GM12891 (cell line): ENCODE data around the gene WDR64.

Experiments used
- DNase-seq: peaks from one replicate; pipeline ENCODE4 v3.0.0; 2011; ENCODE audit warnings: low spot score; ENCODE audit not compliant: insufficient read length
- FAIRE-seq: peaks from 2 replicates; lab custom pipeline; 2011; peaks lifted over from hg19 to GRCh38; lab: Jason Lieb, UNC
- PAX5 ChIP-seq: IDR thresholded peaks from 2 replicates; pipeline ENCODE4 v1.6.1; 2011; ENCODE audit warnings: low read length, moderate library complexity, mild to moderate bottlenecking; ENCODE audit not compliant: insufficient read depth, severe bottlenecking
- POLR2A ChIP-seq: IDR thresholded peaks from 2 replicates; pipeline ENCODE4 v1.6.1; 2011; ENCODE audit warnings: low read depth, low read length, control low read depth
- POLR2AphosphoS5 ChIP-seq: IDR thresholded peaks from 2 replicates; pipeline ENCODE4 v1.6.1; 2011; ENCODE audit warnings: low read depth, low read length, control low read depth
- POU2F2 ChIP-seq: IDR thresholded peaks from 2 replicates; pipeline ENCODE4 v1.6.1; 2011; ENCODE audit warnings: low read depth, mild to moderate bottlenecking, control low read depth, low read length, moderate library complexity
- SPI1 ChIP-seq: IDR thresholded peaks from 2 replicates; pipeline ENCODE4 v1.6.1; 2011; ENCODE audit warnings: low read depth, low read length, control low read depth
- TAF1 ChIP-seq: IDR thresholded peaks from 2 replicates; pipeline ENCODE4 v1.6.1; 2011; ENCODE audit warnings: low read depth, low read length, control low read depth

The WDR64 gene

DNA sequence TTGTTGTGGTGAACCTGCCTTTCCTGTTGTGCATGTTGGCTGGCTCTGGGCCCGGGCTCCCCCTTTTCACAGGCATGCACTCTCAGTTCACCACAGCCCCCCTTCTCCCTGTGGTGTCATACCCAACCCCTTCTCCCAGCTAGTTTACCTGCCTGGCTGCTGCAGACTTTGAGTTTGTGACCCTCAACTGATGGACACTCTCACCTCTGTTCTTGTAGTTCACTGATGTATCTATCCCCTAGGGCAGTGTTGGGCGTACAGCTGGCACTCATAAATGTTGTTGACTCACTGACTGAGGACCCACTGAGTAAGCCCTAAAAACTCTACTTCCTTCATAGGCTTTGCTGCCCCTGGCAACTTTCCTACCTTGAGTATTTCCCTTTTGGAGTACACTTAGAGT is 54.9 kb downstream of the WDR64 start:
- FAIRE-seq (no peak), DNase-seq (no peak)
- no peak for TF ChIP-seq SPI1
- TF ChIP-seq POLR2A: no peak

DNA sequence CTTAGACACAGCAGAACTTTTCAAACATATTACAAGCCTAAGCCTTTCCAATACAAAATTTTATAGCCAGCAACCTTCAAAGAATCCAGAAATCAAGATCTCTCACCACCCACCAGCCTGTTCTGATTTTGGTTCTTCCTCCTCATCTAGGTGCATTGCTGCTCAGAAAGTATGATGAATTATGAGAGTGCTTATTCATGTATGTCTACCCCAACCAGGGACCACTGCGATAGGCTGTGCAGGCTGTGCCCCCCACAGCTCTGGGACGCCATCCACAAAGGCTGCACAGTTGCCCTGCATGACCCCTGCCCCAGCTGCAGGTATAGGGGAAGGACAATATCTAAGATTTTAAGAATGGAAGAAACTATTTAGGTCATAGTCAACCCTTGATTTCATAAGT is 55.4 kb downstream of the WDR64 start:
- no peak for FAIRE-seq
- DNase-seq: no peak
- TF ChIP-seq PAX5: no peak

DNA sequence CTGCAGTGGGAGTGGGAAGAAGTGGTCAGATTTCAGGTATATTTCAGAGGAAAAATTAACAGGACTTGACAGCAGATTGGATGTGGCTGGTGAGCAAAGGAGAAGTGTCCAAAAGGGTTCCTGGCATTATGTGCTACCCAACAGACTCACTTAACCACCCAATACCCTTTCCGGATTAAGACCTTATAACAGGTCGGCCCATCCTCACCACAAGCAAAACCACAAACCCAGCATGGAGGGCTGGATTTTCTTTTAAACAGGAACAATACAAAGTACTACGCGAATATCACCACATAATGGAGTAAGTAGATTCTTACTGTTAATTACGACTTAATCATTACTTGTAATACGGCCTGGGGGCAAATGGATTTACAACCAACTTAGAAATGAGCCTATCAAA is 59.2 kb downstream of the WDR64 start:
- TF ChIP-seq POLR2AphosphoS5 (no peak), POU2F2 (no peak), TAF1 (no peak), POLR2A (no peak), PAX5 (no peak), SPI1 (no peak)
- DNase-seq (no peak), FAIRE-seq (no peak)

DNA sequence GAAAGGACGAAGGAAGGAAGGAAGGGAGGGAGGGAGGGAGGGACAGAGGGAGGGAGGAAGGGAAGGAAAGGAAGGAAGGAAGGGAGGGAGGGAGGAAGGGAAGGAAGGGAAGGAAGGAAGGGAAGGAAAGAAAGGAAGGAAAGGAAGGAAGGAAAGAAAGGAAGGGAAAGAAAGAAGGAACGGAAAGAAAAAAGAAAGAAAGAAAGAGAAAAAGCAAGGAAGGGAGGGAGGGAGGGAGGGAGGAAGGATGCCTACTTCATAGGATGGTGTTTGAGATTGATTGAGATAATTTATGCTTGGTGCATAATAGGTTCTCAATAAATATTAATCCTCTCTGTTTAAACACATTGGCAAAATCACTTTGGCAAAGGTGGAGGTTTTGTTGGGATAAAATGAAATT is 61.2 kb downstream of the WDR64 start:
- no peak for FAIRE-seq
- DNase-seq: no peak
- no peak for TF ChIP-seq TAF1
- TF ChIP-seq PAX5: no peak
- no peak for TF ChIP-seq POU2F2
- no peak for TF ChIP-seq POLR2AphosphoS5
- no peak for TF ChIP-seq SPI1
- TF ChIP-seq POLR2A: no peak

DNA sequence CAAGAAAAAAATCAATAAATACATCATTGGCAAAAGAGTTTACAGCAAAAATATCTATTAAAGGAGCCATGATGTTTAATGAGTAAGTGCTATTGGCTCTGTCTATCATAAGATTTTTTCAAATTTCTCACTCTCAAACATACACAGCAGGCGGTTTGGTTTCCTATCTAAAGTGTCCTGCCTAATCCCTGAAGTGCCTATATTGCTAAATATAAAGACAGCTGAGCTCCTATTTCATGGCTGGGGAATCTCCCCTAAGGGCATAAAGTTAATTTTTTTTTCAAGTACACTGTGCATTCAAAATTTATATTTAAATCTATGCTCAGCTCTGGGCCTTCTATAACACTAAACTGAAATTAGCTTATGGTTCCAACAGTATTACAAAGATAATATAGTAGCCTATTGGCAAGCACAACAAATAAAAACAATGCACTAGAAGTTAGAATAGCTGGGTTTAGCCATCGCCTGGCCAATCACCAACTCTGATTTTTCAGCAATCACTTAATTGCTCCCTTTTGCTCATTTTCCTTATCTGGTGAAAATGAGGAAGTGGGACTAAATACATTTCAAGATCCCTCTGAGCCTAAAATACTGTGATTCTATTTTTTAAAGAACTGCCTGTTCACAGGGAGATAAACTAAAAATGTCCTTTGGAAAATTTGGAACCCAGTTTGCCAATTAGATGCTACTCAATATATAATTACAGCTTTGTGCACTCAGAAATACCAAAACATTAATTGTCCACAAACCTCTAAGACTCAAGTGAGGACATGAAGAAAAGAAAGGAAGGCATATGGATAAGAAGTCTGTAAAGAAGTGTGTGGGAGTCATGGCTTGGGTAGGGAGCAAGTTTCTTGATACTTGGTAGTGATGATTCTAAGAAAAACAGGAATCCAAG is 62.5 kb downstream of the WDR64 start:
- FAIRE-seq: no peak
- DNase-seq: no peak
- TF ChIP-seq SPI1 (peak; percentile 86), POLR2A (no peak)

DNA sequence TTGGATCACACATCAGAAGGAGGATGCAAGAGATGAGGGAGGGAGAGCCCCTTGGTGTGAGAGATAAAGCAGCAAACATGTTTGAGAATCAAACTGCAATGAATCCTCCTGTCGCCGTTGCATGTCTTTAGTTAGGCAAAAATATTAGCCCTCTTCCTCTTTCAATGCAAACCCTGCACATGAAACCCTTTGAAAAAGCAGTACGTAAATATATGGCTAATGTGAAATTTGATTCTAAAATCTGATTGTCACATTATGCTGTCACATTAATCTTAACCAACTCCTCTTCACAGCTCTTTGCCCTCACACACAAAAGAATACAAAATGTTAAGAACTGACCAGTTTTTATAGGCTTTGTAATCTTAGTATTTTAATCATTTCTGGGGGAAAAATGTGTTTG is 63.4 kb downstream of the WDR64 start:
- no peak for DNase-seq
- FAIRE-seq: no peak
- TF ChIP-seq POLR2A (no peak), TAF1 (no peak), PAX5 (no peak), POU2F2 (no peak), SPI1 (no peak), POLR2AphosphoS5 (no peak)

DNA sequence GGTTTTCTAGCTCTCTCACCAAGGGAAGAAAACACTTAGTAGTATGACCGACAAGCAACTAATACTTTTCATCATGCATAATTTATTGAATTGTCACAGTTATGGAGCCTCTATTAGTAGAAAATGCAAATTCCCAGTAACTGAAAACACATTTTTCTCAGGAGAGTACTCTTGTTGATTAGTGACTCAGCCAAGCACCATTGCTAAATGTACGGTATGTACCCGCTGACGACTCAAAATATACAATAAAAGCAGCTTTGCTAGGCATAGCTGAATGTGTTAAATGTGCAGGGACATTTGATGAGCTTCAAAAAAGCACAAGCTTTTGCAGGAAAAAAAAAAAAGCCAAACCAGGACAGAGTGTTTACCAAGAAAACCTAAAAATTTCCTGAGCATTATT is 63.9 kb downstream of the WDR64 start:
- no peak for TF ChIP-seq SPI1
- no peak for TF ChIP-seq POLR2AphosphoS5
- TF ChIP-seq POU2F2: no peak
- TF ChIP-seq TAF1: no peak
- TF ChIP-seq PAX5: no peak
- no peak for TF ChIP-seq POLR2A
- FAIRE-seq (no peak), DNase-seq (no peak)

DNA sequence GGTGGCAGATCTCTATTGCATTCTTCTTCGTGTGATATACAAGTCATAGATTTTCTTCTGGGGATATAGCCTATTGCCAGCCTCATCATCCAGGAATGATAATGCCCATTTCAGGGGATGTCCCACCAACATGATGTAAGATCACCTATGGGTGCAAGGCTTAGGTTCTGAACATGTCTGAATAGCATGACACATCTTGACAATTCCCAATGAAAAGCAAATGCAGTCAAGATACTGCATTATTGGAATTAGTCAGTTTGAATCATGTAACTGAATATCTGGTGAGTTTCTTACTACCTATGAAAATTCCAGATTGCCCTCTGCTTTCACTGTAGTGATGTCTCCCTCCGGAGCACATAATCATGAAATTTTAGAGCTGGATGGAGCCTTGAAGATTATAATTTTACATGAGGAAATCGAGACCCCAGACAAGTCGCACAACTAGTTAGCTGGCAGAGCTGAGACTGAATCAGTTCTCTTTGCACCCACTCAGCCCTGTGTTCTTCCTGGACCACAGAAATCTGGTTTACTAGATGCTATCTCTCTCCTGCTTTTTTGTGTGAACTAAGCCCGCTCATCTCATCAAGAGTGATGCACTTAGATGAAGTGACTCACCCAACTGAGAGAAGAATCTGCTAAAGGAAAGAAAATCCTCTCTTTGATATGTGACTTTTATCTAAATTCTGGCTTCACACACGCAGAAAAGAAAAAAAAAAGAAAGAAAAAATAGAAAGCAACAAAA is 65.0 kb downstream of the WDR64 start:
- no peak for FAIRE-seq
- TF ChIP-seq TAF1: no peak
- no peak for TF ChIP-seq PAX5
- no peak for TF ChIP-seq POU2F2
- no peak for TF ChIP-seq POLR2AphosphoS5
- TF ChIP-seq SPI1: no peak
- TF ChIP-seq POLR2A: no peak

DNA sequence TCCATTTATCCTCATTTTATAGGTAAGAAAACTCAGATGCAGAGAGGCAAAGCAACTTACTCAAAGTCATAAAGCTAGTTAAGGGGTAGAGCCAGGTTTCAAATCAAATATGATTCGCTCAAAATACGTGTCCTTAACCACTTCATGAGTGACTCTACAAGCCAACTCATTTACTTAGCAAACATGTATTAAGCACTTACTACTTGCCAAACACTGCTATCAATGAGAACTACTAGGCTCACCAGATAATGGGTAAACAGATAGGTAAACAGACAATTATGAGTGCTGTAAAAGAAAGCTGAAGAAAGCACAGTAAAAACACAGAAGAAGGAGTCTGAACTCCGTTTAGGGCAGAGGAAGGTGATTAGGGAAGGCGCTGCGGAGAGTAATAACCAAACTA is 65.9 kb downstream of the WDR64 start:
- TF ChIP-seq POU2F2 (no peak), POLR2A (no peak), POLR2AphosphoS5 (no peak), PAX5 (no peak), SPI1 (no peak)
- FAIRE-seq: no peak
- DNase-seq: no peak

More for the DNA sequence above, 65.0 kb downstream of the WDR64 start:
- DNase-seq: no peak

DNA sequence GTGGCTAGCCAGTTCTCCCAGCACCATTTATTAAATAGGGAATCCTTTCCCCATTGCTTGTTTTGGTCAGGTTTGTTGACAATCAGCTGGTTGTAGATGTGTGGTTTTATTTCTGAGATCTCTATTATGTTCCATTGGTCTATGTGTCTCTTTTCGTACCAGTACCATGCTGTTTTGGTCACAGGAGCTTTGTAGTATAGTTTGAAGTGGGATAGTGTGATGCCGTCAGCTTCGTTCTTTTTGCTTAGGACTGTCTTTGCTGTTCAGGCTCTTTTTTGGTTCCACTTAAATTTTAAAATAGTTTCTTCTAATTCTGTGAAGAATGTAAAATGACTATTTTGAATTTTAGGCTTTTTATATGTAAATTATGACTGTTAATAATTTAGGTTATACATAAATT is 68.9 kb downstream of the WDR64 start:
- no peak for TF ChIP-seq PAX5
- no peak for TF ChIP-seq SPI1
- no peak for TF ChIP-seq POLR2AphosphoS5
- no peak for TF ChIP-seq POLR2A
- no peak for TF ChIP-seq POU2F2
- no peak for TF ChIP-seq TAF1
- FAIRE-seq (no peak), DNase-seq (no peak)
